NCI-H1436 (cell line): ENCODE data around the gene LPIN2.

Experiments
- DNase-seq: peaks from one replicate; lab custom pipeline; 2025; lab: John Stamatoyannopoulos, UW

LPIN2 gene

DNA sequence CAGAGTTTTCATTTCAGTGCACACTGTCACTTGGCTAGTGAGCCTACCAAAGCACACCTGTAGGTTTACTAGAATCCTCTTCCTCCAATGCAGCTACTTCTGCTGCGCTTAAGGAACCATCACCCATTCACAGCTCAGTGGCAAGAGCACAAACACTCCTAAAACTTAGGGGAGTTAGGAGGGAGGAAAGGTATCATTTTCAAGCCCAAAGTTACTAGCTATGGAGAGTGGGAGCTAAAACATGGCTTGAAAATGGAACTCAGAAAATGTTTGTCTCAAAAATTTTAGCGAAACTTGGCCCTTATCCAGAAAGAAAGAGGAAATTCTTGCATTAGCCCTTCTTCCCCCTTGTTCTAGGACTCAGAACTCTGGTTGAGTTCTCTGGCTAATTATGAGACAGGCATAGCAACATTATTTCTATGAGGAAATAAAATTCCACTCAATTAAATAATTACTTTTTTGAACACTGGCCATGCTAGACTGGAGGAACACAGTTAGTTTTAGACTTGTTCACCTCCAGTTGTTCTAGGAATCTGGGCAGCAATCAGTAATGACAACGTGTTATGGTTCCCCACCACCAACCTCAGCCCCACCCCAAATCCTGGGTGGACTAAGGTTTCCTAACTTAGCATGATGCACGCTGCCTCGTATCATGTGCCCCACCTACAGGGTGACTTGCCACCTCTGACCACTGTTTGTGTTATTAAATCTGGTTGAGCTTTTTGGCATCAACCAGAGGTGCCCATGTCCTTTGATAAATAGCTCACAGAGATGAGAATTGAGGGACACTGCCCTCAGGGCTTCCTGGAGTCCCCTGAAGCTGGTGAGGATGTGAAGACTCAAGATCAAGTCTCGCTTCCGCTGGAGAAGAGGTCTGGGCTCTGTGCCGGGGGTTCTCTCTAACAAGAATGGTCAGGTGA lies 32.8 kb downstream of the LPIN2 start:
- DNase-seq, result no peak

- no peak for DNase-seq
Measured at GRCh38 chr18:2979129-2979528, 33.8 kb downstream of the LPIN2 start.

DNA sequence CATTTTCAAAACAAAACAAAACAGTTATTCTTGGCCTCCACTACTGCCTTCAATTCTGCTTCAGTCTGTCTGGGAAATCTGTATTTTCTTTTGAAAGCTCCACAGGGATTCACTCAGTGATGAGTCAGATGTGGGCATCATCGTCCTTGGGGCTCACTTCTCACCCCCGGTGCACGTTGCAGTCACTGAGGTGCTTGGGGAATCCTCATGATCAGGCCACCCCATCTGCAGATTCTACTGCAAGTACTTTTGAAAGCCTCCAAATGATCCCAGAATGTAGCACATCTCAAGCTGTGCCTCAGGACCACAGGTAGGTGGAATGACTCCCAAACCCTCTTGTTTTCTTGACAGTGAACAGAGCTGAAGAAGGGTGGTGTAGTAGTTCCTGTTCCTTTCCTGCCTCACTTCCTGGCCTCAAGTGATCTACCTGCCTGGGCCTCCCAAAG lies 34.3 kb downstream of the LPIN2 start:
- no peak for DNase-seq

- DNase-seq, result no peak
Measured at GRCh38 chr18:2978208-2978607, 34.7 kb downstream of the LPIN2 start.

GRCh38 chr18:2976218-2977132 lies 36.5 kb downstream of the LPIN2 start:
- DNase-seq, result no peak

DNA sequence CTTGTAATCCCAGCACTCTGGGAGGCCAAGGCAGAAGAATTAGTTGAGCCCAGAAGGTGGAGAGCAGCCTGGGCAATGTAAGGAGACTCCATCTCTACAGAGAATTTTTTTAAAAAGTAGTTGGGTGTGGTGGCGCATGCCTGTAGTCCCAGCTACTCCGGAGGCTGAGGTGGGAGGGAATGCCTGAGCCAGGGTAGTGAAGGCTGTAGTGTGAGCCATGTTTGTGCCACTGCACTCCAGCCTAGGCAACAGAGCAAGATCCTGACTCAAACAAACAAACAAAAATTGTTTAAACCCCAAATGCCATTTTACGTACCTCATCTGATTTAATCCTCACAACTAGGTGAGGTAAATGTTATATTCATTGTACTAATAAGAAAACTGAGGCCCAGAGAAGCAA lies 38.2 kb downstream of the LPIN2 start:
- DNase-seq, result no peak

- no peak for DNase-seq
Measured at GRCh38 chr18:2971741-2972552, 41.0 kb downstream of the LPIN2 start.

- DNase-seq, result no peak
Measured at GRCh38 chr18:2970772-2971659, 41.9 kb downstream of the LPIN2 start.

GRCh38 chr18:2970344-2970743 lies 42.6 kb downstream of the LPIN2 start:
- DNase-seq, result no peak

GRCh38 chr18:2969695-2970094 lies 43.2 kb downstream of the LPIN2 start:
- no peak for DNase-seq

- DNase-seq, result no peak
Measured at GRCh38 chr18:2968606-2969005, 44.3 kb downstream of the LPIN2 start.

DNA sequence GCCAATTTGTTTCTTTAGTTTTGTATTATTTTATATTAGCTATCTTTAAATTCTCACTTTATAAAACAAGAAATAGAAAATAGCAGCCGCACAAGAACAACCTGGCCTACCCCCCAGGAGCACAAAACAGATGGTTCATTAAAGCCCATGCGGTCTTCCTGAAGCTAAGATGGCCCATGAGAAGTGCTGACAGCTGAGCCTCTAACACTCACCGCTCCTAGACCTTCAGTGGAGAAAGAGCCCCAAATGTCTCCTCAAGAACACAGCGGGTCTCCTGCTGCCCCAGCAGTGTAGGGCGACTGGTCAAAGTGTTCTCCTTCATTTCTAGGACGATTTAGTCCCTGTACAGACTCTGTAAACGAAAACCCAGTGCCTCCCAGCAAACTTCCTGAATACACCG lies 45.1 kb downstream of the LPIN2 start:
- no peak for DNase-seq

DNA sequence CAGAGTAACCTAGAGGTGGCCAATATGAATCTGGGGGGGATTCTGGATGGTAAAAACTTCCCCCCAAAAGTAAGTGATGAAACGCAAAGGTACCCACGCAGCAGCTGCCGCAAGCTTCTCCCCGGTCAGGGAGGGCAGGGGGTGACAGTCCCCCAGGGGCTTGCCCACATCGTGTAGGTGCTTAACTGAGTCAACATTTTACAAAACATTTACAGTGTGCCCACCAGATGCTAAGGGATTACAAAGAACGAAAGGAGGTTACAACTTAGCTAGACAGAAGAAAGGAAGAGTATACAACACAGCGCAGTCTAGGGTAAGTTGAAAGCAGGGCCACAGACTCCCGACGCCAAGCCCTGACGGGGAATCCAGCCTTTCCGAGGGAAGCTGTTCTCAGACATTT lies 45.6 kb downstream of the LPIN2 start:
- DNase-seq, result no peak

GRCh38 chr18:2966560-2966959 lies 46.4 kb downstream of the LPIN2 start:
- DNase-seq, result no peak

DNA sequence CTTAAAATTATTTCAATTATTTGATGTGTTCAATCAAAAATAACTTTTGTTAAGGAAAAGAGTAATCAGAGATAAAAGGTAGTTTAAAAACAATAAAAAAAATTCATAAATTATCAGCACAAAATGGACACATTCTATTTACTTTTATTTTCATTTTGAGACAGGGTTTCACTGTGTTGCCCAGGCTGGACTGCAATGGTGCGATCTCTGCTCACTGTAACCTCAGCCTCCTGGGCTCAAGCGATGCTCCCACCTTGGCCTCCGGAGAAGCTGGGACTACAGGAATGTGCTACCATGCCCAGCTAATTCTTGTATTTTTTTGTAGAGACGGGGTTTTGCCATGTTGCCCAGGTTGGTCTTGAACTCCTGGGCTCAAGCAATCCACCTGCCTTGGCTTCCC lies 47.1 kb downstream of the LPIN2 start:
- no peak for DNase-seq

DNA sequence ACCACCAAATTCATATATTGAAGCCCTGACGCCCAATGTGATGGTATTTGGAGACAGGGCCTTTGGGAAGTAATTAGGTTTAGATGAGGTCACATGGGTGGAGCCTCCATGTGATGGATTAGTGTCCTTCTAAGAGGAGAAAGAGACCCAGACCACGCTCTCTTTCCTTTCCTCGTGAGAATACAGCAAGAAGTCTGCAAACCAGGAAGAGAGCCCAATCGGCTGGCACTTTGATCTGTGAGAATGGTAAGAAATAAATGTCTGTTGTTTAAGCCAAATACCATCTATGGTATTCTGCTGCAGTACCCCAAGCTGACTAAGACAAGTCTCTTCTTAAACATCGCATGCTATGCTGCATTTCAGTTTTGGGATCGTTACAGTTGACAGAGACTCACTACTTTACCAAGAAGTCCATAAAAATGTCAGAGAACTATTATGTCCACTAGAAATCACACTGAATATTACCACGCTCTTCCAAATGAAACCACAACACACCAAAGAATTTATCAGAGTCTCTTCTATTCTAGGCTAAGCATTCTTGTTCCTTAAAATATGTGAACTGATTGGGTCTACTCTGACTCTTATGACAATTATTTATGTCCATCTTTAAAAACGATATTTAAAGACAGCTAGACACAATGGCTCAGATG lies 48.5 kb downstream of the LPIN2 start:
- DNase-seq, result no peak
